SK-N-SH (cell line): Measurements from ENCODE around the gene CYP2F1. TPM values are rescaled to one million over a fixed set of nuclear protein-coding genes. Genes with fewer than 3 reads are reported as not detected.
A peak's percentile ranks its signal among the peaks of the same experiment; 100 is the strongest.
"Not testable (repeated sequence)": the region's sequence is repeated elsewhere in the genome, so short reads cannot be mapped to it uniquely, and the experiment has no call there.

Experiments
- CTCF ChIA-PET: fragments of 300-600, 350-600 bp; formaldehyde crosslinking; extraction: SDS; loops from one replicate; lab custom pipeline; 2021; lab: Yijun Ruan, JAX
- POLR2A ChIA-PET: fragments of 350-600 bp; sonication (Branson Sonifier 250); formaldehyde crosslinking; extraction: SDS; loops from one replicate; lab custom pipeline; 2020; ENCODE audit warnings: antibody characterized with exemption, inconsistent platforms; lab: Yijun Ruan, JAX
- DNase-seq: peaks from one replicate; pipeline ENCODE4 v3.0.0; 2012
- H2AFZ ChIP-seq: fragments of 200-600 bp; sonication (generic); 2 replicates; pipeline ENCODE4 v1.8.1; 2016; ENCODE audit warnings: antibody characterized with exemption, mild to moderate bottlenecking, low read depth
- H3F3A ChIP-seq: fragments of 200-600 bp; sonication (generic); replicated peaks from 2 replicates; pipeline ENCODE3; 2016; ENCODE audit warnings: antibody characterized with exemption, mild to moderate bottlenecking; ENCODE audit not compliant: insufficient read depth
- H3K27ac ChIP-seq, 2 experiments: fragments of 200-500 bp in 1 of 2; fragments of 200-600 bp in 1 of 2; sonication (Bioruptor generic) in 1 of 2; sonication (generic), shearing (Covaris generic) in 1 of 2; 2 replicates each; pipeline versions ENCODE4 v1.5.1 to v1.6.1; 2014 to 2016; ENCODE audit warnings: low read depth in 2 of 2, inconsistent platforms in 1 of 2, low read length in 1 of 2, mild to moderate bottlenecking in 1 of 2, mixed read lengths in 1 of 2
- H3K27me3 ChIP-seq: fragments of 200-600 bp; sonication (generic), shearing (Covaris generic); 2 replicates; pipeline ENCODE4 v1.6.1; 2016; ENCODE audit warnings: mixed run types; ENCODE audit not compliant: insufficient read depth
- H3K36me3 ChIP-seq, 2 experiments: fragments of 200-500 bp in 1 of 2; fragments of 200-600 bp in 1 of 2; sonication (Bioruptor generic) in 1 of 2; sonication (generic) in 1 of 2; replicated peaks in 1 of 2; 2 replicates each; pipeline versions ENCODE3 to v1.5.1; 2014 to 2016; ENCODE audit warnings: low read length in 1 of 2, mild to moderate bottlenecking in 1 of 2; ENCODE audit not compliant: insufficient read depth in 2 of 2, control insufficient read depth in 1 of 2
- H3K4me1 ChIP-seq, 2 experiments: fragments of 200-500 bp in 1 of 2; fragments of 200-600 bp in 1 of 2; sonication (Bioruptor generic) in 1 of 2; sonication (generic), shearing (Covaris generic) in 1 of 2; 2 replicates each; pipeline versions ENCODE4 v1.5.1 to v1.6.1; 2014 to 2016; ENCODE audit warnings: low read depth in 1 of 2, low read length in 1 of 2, mixed run types in 1 of 2; ENCODE audit not compliant: insufficient read depth in 2 of 2, control insufficient read depth in 1 of 2
- H3K4me2 ChIP-seq: fragments of 200-600 bp; sonication (generic), shearing (Covaris generic); 2 replicates; pipeline ENCODE4 v1.6.1; 2017; ENCODE audit warnings: mixed run types
- H3K4me3 ChIP-seq, 2 experiments: fragments of 200-500 bp in 1 of 2; fragments of 200-600 bp in 1 of 2; sonication (Bioruptor generic) in 1 of 2; sonication (generic), shearing (Covaris generic) in 1 of 2; 2 replicates each; pipeline versions ENCODE4 v1.5.1 to v1.8.1; 2014 to 2016; ENCODE audit warnings: low read depth in 2 of 2, inconsistent platforms in 1 of 2, low read length in 1 of 2, mild to moderate bottlenecking in 1 of 2, mixed read lengths in 1 of 2, moderate library complexity in 1 of 2
- H3K79me2 ChIP-seq: fragments of 200-600 bp; sonication (generic); 2 replicates; pipeline ENCODE4 v1.8.1; 2017; ENCODE audit warnings: mild to moderate bottlenecking; ENCODE audit not compliant: insufficient read depth
- H3K9ac ChIP-seq: fragments of 200-600 bp; sonication (generic); 2 replicates; pipeline ENCODE4 v1.6.1; 2017; ENCODE audit warnings: mixed run types
- H3K9me2 ChIP-seq: fragments of 200-600 bp; sonication (generic); 2 replicates; pipeline ENCODE4 v1.6.1; 2017; ENCODE audit warnings: mixed run types
- H3K9me3 ChIP-seq: fragments of 200-600 bp; sonication (generic); 2 replicates; pipeline ENCODE4 v1.6.1; 2017; ENCODE audit warnings: mixed run types, mild to moderate bottlenecking, moderate library complexity
- H4K20me1 ChIP-seq: fragments of 200-600 bp; sonication (generic); 2 replicates; pipeline ENCODE4 v1.6.1; 2017; ENCODE audit warnings: mild to moderate bottlenecking, mixed run types; ENCODE audit not compliant: insufficient read depth
- NFIC ChIP-seq: IDR thresholded peaks from 2 replicates; pipeline ENCODE4 v1.4.0; 2012; ENCODE audit warnings: borderline replicate concordance
- RAD21 ChIP-seq: IDR thresholded peaks from 2 replicates; pipeline ENCODE4 v1.6.1; 2012; ENCODE audit warnings: mild to moderate bottlenecking, low read length
- SIN3A ChIP-seq: IDR thresholded peaks from 2 replicates; pipeline ENCODE4 v1.6.1; 2012; ENCODE audit warnings: low read depth, mild to moderate bottlenecking, low read length, moderate library complexity, borderline replicate concordance
- SMC3 ChIP-seq: IDR thresholded peaks from 2 replicates; pipeline ENCODE4 v1.6.1; 2012; ENCODE audit warnings: low read depth, low read length, improper control_type of control experiment
- WGBS: methylation state at CpG from one replicate; pipeline ENCODE4 v1.1.6; 2017; ENCODE audit warnings: low lambda C conversion rate; 5-methylcytosine and 5-hydroxymethylcytosine counted together
- polyA plus RNA-seq, 3 experiments: library from polyadenylated mRNA; depleted of rRNA; stranded (reverse); fragments of >200 nt; gene quantifications; 2 replicates each; pipeline ENCODE4 v1.2.3, GENCODE V29; 2012
- TF ChIP-seq, protein P1 (sequence below): fragments of 150-350 bp; IDR thresholded peaks from 2 replicates; pipeline ENCODE4 v1.6.1; 2016; ENCODE audit warnings: mild to moderate bottlenecking, low read depth, low read length
- TF ChIP-seq, protein P2 (sequence below): fragments of 200-600 bp; sonication (generic); IDR thresholded peaks from 2 replicates; pipeline ENCODE4 v1.6.1; 2017; ENCODE audit warnings: antibody characterized with exemption, mild to moderate bottlenecking, moderate library complexity

CYP2F1 gene
- polyA plus RNA-seq, 1 of the 3 experiments (the other 2 are of a cell fraction): not detected

DNA sequence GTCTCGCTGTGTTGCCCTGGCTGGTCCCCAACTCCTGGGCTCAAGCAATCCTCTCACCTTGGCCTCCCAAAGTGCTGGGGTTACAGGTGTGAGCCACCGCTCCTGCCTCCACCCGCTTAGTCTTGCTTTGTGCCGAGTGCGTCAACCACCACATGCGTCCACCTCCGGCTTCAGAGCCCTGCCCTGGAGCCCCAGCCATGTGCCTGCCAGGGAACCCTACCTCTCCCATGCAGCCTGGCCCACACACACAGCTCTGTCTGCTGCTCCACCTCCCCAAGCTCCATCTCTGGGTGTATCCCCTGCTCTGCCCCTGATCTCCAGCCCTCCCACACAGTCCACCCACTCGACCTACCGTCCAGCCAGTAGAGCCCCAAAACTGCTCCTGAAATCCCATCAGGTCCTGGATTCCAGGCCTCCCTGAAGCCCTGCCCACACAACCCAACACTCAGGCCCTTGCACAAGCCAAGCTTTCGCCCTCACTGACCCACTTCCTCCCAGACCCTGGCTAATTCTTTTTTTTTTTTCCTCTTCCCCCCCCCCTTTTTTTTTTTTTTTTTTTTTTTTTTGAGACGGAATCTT, 9.6 kb downstream of the CYP2F1 start:
- H3K36me3 ChIP-seq: no peaks in the 10 kb centered on the region
- no peak overlapping the region for H3K4me3 ChIP-seq
- H3K9me3 ChIP-seq: no peaks in the 10 kb centered on the region
- H3K4me2 ChIP-seq: no peak overlapping the region
- H3K9ac ChIP-seq: no peak overlapping the region
- H4K20me1 ChIP-seq: no peaks in the 10 kb centered on the region
- CTCF ChIA-PET: no interaction called here
- H3F3A ChIP-seq: no peaks in the 10 kb centered on the region
- H2AFZ ChIP-seq: no peak overlapping the region
- no peaks in the 10 kb centered on the region for H3K9me2 ChIP-seq
- H3K27me3 ChIP-seq: peaks cover 32% of the 10 kb centered on the region; the same call in 1 of the 2 replicates
- TF ChIP-seq SIN3A (no peak), NFIC (no peak)
- TF ChIP-seq, protein P1, sequence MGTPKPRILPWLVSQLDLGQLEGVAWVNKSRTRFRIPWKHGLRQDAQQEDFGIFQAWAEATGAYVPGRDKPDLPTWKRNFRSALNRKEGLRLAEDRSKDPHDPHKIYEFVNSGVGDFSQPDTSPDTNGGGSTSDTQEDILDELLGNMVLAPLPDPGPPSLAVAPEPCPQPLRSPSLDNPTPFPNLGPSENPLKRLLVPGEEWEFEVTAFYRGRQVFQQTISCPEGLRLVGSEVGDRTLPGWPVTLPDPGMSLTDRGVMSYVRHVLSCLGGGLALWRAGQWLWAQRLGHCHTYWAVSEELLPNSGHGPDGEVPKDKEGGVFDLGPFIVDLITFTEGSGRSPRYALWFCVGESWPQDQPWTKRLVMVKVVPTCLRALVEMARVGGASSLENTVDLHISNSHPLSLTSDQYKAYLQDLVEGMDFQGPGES: no peak
- whole genome bisulfite sequencing: 44% methylated on average over 11 of the region's 11 CpGs
- H3K27ac ChIP-seq: no peak overlapping the region
- POLR2A ChIA-PET: no interaction called here
- no peaks in the 10 kb centered on the region for H3K79me2 ChIP-seq
- no peak for DNase-seq
- no peaks in the 10 kb centered on the region for H3K4me1 ChIP-seq

DNA sequence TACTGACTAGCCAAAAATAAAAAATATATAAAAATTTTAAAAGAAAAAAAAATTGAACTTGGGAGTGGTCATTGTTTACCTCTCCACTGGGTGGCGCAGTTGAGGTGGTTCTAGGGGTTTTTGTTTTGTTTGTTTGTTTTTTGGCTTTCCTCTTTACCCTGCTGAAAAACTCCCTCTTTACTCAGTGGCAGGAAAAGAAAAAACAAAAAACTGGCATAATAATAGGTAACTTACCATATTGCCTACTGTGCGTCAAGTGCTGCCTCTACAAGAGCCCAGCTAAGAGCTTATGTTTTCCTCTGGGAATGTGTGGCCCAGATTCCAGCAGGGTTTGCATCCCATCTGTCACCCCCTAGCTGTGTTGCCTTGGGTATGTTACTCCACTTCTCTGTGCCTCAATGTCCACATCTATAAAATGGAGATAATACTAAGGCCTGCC, 12.6 kb downstream of the CYP2F1 start:
- H3K36me3 ChIP-seq, H3K9me3 ChIP-seq, H3K4me3 ChIP-seq, H2AFZ ChIP-seq, H3F3A ChIP-seq, H3K79me2 ChIP-seq, H3K9ac ChIP-seq, H4K20me1 ChIP-seq, H3K4me1 ChIP-seq, DNase-seq, H3K27ac ChIP-seq, H3K4me2 ChIP-seq, H3K9me2 ChIP-seq, POLR2A ChIA-PET: not testable (repeated sequence)
- H3K27me3 ChIP-seq: peaks cover 37% of the 10 kb centered on the region
- CTCF ChIA-PET: interaction anchor here (1.6 kb wide), 1 partner anchor 17 kb away, joined by 5 read pairs; no protein-coding TSS in a partner anchor
- peak; percentile 30 for TF ChIP-seq RAD21
- TF ChIP-seq, protein P2, sequence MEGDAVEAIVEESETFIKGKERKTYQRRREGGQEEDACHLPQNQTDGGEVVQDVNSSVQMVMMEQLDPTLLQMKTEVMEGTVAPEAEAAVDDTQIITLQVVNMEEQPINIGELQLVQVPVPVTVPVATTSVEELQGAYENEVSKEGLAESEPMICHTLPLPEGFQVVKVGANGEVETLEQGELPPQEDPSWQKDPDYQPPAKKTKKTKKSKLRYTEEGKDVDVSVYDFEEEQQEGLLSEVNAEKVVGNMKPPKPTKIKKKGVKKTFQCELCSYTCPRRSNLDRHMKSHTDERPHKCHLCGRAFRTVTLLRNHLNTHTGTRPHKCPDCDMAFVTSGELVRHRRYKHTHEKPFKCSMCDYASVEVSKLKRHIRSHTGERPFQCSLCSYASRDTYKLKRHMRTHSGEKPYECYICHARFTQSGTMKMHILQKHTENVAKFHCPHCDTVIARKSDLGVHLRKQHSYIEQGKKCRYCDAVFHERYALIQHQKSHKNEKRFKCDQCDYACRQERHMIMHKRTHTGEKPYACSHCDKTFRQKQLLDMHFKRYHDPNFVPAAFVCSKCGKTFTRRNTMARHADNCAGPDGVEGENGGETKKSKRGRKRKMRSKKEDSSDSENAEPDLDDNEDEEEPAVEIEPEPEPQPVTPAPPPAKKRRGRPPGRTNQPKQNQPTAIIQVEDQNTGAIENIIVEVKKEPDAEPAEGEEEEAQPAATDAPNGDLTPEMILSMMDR: peak; percentile 64
- TF ChIP-seq SMC3: peak; percentile 23; the same call in 1 of the 2 replicates
- 36% methylated on average over 2 of the region's 2 CpGs for WGBS

DNA sequence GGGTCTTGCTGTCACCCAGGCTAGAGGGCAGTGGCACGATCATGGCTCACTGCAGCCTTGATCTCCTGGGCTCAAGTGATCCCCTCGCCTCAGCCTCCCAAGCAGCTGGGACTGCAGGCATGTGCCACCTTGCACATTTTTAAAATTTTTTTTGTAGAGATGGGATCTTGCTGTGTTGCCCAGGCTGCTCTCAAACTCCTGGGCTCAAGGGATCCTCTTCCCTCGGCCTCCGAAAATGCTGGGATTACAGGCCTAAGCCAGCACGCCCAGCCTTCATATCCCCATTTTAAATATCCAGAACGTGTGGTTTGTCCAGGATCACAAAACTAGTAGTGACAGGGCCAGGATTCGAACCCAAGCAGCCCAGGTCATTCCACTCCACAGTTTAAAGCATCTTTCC, 13.1 kb downstream of the CYP2F1 start:
- peaks cover 43% of the 10 kb centered on the region for H3K27me3 ChIP-seq
- CTCF ChIA-PET: interaction anchor here (1.6 kb wide), 1 partner anchor 17 kb away, joined by 5 read pairs; no protein-coding TSS in a partner anchor
- H3K9me2 ChIP-seq, H3K36me3 ChIP-seq, H3K4me3 ChIP-seq, H3K9me3 ChIP-seq, H3K4me1 ChIP-seq, H3F3A ChIP-seq, DNase-seq, H3K4me2 ChIP-seq, H2AFZ ChIP-seq, H4K20me1 ChIP-seq, H3K9ac ChIP-seq, H3K27ac ChIP-seq, POLR2A ChIA-PET, H3K79me2 ChIP-seq: not testable (repeated sequence)
- WGBS: 55% methylated on average over 7 of the region's 7 CpGs
